HEK293 (cell line): ENCODE measurements around the gene CHMP3.

ENCODE experiments used
- IKZF3 ChIP-seq: fragments of 450-650 bp; IDR thresholded peaks from 2 replicates; pipeline ENCODE4 v1.5.0; 2018; ENCODE audit warnings: missing biosample characterization, mild to moderate bottlenecking, missing genetic modification characterization, moderate library complexity
- OVOL3 ChIP-seq: fragments of 450-650 bp; formaldehyde crosslinking; IDR thresholded peaks from 2 replicates; pipeline ENCODE4 v1.5.1; 2016; ENCODE audit warnings: missing biosample characterization, missing genetic modification characterization
- TF ChIP-seq, protein P1 (sequence below): fragments of 450-650 bp; formaldehyde crosslinking; IDR thresholded peaks from 2 replicates; pipeline ENCODE4 v1.5.1; 2016; ENCODE audit warnings: missing biosample characterization, missing genetic modification characterization, borderline replicate concordance
- TF ChIP-seq, protein P2 (sequence below): fragments of 450-650 bp; formaldehyde crosslinking; IDR thresholded peaks from 2 replicates; pipeline ENCODE4 v1.5.1; 2016; ENCODE audit warnings: missing biosample characterization, missing genetic modification characterization

DNA sequence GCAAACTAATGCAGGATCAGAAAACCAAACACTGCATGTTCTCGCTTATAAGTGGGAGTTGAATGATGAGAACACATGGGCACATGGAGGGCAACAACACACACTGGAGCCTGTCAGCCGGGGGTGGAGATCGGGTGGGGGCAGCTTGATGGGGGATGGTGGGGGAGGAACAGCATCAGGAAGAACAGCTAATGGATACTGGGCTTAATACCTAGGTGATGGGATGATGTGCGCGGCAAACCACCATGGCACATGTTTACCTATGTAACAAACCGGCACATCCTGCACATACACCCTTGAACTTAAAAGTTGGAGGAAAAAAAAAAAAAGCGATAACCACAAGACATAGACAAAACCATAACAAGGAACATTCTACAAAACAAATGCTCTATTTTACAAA, 10.4 kb downstream of the CHMP3 start:
- TF ChIP-seq, protein P1, sequence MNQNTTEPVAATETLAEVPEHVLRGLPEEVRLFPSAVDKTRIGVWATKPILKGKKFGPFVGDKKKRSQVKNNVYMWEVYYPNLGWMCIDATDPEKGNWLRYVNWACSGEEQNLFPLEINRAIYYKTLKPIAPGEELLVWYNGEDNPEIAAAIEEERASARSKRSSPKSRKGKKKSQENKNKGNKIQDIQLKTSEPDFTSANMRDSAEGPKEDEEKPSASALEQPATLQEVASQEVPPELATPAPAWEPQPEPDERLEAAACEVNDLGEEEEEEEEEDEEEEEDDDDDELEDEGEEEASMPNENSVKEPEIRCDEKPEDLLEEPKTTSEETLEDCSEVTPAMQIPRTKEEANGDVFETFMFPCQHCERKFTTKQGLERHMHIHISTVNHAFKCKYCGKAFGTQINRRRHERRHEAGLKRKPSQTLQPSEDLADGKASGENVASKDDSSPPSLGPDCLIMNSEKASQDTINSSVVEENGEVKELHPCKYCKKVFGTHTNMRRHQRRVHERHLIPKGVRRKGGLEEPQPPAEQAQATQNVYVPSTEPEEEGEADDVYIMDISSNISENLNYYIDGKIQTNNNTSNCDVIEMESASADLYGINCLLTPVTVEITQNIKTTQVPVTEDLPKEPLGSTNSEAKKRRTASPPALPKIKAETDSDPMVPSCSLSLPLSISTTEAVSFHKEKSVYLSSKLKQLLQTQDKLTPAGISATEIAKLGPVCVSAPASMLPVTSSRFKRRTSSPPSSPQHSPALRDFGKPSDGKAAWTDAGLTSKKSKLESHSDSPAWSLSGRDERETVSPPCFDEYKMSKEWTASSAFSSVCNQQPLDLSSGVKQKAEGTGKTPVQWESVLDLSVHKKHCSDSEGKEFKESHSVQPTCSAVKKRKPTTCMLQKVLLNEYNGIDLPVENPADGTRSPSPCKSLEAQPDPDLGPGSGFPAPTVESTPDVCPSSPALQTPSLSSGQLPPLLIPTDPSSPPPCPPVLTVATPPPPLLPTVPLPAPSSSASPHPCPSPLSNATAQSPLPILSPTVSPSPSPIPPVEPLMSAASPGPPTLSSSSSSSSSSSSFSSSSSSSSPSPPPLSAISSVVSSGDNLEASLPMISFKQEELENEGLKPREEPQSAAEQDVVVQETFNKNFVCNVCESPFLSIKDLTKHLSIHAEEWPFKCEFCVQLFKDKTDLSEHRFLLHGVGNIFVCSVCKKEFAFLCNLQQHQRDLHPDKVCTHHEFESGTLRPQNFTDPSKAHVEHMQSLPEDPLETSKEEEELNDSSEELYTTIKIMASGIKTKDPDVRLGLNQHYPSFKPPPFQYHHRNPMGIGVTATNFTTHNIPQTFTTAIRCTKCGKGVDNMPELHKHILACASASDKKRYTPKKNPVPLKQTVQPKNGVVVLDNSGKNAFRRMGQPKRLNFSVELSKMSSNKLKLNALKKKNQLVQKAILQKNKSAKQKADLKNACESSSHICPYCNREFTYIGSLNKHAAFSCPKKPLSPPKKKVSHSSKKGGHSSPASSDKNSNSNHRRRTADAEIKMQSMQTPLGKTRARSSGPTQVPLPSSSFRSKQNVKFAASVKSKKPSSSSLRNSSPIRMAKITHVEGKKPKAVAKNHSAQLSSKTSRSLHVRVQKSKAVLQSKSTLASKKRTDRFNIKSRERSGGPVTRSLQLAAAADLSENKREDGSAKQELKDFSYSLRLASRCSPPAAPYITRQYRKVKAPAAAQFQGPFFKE = no peak
- TF ChIP-seq, protein P2, sequence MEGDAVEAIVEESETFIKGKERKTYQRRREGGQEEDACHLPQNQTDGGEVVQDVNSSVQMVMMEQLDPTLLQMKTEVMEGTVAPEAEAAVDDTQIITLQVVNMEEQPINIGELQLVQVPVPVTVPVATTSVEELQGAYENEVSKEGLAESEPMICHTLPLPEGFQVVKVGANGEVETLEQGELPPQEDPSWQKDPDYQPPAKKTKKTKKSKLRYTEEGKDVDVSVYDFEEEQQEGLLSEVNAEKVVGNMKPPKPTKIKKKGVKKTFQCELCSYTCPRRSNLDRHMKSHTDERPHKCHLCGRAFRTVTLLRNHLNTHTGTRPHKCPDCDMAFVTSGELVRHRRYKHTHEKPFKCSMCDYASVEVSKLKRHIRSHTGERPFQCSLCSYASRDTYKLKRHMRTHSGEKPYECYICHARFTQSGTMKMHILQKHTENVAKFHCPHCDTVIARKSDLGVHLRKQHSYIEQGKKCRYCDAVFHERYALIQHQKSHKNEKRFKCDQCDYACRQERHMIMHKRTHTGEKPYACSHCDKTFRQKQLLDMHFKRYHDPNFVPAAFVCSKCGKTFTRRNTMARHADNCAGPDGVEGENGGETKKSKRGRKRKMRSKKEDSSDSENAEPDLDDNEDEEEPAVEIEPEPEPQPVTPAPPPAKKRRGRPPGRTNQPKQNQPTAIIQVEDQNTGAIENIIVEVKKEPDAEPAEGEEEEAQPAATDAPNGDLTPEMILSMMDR (tag by site-specific recombination) = no peak
- no peak for TF ChIP-seq IKZF3 (tag by site-specific recombination)
- TF ChIP-seq OVOL3 (tag by site-specific recombination) = no peak
